ENCODE data around the gene ZRANB2. TPM values are rescaled to one million over a fixed set of nuclear protein-coding genes. Genes with fewer than 3 reads are reported as not detected.

Gene ZRANB2
- total RNA-seq, 1 donor: 16.2 TPM

DNA sequence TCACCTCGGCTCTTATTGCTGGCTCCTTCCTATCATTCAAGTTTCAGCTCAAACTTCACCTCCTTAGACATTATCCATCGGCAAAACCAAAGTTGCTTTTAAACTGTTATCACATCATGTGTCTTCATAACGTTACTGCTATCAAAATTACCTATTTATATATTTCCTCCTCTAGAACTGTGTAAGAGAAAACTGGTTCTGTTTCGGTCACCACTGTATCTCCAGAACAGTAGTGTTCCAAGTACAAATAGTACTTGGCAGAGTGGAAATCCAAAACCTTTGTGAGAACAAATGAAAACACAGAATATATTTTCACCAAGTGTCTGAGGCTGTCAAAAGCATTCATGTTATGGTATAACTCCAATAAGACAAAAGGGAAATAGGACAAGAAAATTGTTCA lies 9.1 kb downstream of the ZRANB2 start:
- no peak for DNase-seq (ENCODE audit: low read depth in 2 of 3, low spot score in 2 of 3)

DNA sequence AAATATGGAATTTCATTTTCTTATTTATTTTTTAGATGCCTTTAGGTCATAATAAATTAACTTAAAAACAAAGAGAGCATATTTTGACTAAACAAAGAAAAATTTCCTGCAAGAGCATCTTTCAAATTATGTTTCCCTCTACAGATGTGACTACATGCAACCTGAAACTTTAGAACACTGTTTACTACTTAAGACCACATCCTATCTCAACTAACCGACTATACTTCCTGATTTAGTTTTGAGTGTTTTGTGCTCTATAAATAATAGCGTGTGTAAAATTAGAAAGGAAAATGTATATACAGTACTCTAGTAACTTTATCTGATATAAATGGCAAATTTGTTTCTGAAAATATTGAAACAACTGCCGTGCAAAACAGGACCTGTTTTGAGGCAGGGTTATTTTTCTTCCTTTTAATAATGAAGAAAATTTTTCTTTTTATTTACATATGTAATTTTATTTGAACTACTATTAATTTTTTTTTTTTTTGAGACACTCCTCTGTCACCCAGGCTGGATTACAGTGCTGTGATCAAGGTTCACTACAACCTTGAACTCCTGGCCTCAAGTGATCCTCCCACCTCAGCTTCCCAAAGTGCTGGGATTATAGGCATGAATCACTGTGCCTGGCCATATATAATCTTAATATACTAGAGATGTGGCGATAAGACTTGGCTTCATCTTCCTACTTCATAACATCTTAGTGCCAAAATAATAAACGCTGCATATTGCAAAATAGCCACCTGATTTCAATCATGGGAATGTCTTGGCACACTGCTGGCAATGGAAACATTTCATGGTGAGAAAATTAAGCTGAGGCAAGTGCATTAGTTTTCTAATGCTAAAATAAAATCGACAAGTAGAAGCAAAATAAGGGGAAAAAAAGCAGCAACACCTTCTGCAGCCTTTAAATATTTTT lies 12.3 kb downstream of the ZRANB2 start:
- DNase-seq (ENCODE audit: low read depth in 2 of 3, low spot score in 2 of 3): no peak

DNA sequence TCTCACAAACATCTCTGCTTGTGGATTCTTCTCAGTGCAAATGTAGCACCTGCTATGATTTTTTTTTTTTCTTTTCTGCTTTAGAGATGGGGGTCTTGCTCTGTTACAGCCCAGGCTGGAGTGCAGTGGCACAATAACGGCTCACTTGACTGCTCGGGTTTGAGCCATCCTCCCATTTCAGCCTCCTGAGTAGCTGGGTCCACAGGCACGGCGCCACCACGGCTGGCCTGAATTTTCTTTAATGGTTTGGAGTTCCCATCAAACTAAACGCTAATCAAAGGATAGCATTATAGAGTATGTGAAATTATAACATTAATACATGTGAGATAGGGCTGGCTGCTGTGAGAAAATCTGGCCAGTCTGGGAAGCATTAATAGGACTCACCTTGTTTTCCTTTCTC lies 26.0 kb downstream of the ZRANB2 start:
- DNase-seq (ENCODE audit: low read depth in 2 of 3, low spot score in 2 of 3): no peak

DNA sequence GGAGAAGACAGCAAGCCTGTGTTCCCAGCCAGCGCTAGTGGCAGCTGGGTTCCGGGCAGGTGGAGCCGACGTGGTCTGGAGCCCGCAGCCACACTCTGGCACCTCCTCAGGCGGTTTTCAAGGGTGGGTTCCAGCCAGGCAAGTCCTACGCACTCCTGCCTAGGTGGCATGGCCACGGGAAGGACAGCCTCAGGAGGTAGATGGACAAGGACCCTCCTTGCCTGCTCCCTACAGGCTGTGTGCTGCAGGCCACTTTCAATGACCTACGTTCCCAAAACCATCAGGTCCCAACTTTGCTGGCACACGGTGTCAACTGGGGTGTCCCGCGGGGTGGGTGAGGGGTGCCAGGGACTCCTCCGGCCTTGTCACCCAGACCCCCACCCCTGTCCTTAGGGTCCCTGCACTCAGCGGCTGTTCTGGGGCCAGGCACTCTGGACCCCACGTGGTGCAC lies 26.5 kb downstream of the ZRANB2 start:
- DNase-seq (ENCODE audit: low read depth in 2 of 3, low spot score in 2 of 3): no peak

DNA sequence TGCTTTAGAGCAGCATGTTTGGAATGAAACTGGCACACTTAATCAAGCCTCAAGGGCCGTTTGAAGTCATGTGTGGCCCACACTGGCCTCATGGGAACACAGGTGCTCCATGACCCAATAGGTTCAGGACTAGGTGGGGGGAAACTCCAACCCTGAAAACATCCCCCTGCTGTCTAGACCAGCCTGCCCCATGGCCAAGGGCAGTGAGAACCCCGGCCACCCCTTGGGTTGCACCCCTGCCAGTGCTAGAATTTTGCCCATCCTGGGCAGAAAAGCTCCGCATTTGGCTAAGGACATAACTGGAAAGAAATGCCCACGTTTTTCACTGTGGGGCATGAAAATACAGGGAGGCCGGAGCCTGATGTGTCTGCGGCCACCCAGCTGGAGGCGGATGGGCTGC lies 27.1 kb downstream of the ZRANB2 start:
- no peak for DNase-seq (ENCODE audit: low read depth in 2 of 3, low spot score in 2 of 3)

DNA sequence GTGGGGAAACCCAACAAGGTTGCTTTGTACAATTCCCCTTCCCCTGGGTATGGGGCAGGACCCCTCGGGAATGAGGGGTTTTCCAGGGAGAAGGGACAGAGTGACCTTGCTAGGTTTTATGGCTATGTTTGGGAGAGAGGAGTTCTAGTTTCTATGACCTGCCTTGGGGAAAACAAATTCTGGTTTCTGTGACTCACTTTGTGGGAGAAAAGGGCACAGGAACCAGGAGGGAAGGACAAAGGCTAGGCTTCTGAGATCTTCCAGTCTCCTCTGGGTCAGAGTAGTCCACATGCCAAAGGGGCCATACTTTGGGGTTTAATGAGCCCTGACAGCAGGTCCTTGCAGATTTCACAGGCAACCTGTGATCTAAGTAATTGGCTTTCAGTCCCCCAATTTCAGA lies 27.7 kb downstream of the ZRANB2 start:
- no peak for DNase-seq (ENCODE audit: low read depth in 2 of 3, low spot score in 2 of 3)

DNA sequence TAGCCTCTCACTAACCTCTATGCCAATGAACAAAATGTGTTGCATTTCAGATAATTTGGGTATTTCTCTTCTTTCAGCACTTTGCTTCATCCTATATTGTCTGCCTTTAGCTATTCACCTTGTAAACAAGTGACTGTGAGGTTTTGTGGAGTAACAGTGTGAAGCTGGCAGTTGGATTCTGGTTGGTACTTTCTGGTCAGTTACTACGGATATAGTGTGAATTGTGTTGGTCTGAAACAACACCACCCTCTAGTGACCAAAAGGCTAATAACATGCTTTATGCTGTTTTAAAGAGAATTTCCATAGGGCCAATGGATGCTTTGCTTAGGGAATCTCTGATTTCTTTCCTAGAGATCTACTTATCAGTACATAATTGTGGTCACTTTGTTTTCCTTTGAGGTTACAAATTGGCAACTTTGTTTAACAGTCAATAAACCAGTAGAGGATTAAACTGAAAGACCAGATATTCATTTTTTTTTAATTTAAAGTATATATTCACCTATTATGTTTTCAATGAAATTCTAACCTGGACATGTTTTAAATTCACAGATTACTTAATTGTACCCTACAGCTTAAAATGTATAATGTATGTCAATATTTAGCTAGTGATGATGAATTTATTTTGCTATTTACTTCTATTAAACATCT lies 30.8 kb downstream of the ZRANB2 start:
- DNase-seq (ENCODE audit: low read depth in 2 of 3, low spot score in 2 of 3): peak in 2 of 3 donors; percentile 60 to 79

DNA sequence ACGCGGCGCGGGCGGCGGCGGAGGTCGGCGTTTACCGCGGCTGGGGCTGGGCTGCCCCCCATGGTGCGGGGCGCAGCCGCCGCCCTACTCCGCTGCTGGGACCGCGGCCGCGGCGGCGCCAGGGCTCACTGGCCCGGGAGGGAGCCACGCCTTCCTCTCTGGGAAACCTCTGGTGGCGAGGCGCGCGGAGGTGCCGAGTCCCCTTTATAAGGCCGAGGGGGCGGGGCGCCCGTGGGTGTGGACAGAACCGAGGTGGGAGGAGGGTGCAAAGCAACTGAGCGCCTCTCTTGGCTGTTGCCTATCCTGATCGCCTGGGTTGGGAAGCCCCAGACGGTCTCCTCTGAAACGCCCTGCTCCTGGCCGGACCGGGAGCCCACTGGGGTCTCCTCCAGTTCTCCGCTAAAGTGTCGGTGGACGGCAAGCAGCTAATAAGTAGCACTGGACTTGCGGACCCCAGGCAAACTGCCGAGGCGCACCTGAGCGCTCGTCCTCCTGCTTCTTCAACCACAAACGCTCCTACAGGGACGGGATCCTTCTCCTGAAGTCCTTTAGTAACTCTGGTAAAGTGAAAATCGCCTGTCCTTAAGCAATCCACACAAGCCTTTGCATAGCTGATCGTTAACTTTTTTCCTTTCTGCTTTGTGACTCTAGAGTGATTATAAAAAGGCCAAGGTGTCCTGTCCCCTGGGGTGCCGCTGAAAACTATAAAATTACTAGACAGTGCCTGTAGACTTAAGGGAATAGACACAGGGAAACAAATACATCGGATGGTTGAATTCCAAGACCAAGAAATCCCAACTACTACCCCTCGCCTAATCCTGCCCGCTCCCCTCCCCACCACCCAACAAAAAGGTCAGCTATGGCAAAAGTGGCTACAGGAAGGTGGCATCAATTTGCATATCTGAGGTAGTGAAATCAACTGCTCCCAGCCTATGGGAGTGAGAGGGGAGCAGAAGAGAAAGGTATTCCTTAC lies 32.9 kb downstream of the ZRANB2 start, which contains the start of gene PTGER3:
TSS of gene PTGER3 (minus strand) at position 182 of the 973 bp plus-strand sequence. CDS start 239 bp downstream, outside the sequence.
- peak in 2 of 3 donors; percentile 50 to 58 for DNase-seq (ENCODE audit: low read depth in 2 of 3, low spot score in 2 of 3)

DNA sequence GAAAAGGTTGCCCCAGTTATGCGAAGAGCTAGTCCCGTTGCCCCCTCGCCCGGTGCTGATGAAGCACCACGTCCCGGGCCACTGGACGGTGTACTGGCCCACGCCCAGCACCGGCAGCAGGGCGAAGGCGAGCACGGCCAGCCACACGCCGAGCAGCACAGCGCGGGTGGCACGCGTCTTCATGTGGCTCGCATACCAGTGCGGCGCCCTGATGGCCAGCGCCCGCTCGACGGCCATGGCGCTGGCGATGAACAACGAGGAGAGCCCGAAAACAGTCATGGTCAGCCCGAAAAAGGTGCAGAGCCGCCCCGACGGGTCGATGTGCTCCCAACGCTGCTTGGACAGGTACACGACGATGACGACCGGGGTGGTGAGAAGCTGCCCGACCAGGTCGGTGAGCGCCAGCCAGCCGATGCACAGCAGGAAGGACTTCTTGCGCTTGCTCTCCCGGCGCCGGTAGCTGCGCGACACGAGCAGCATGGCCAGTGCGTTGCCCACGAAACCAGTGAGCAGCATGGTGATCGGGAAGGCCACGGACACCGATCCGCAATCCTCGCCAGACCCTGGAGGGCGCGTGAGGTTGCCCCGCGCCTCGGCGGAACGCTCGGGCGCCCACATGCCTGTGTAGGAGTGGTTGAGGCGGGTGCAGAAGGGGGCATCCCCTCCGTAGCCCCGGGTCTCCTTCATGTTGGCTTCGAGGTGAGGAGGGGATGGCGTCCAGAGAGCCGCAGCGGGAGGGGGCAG lies 33.8 kb downstream of the ZRANB2 start:
- peak in 1 of 3 donors; percentile 20 for DNase-seq (ENCODE audit: low read depth in 2 of 3, low spot score in 2 of 3)

DNA sequence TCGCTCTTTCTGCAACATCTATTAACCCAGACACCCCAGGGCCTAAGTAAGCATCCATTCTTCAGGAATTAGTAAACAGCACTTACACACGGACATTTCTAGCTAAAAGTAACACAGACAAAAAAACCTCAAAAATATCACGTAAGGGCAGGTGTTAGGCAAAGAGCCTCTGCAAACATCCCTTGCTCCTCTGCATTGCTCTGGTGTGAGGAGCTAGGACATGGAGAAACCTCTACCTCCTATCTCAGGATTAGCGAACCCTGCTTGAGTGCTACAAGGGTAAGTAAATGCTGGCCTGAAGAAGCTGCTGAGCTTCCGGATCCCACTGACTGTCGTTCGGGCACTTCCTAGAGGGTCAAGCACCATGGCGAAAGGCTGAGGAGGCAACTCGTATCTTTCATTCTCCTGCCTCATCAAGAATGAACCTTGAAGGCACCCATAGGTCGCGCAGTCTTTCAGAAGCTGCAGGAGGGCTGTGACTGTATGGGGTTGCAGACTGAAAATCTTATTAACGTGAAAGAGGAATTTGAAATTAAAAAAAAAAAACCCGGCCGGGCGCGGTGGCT lies 35.3 kb downstream of the ZRANB2 start:
- DNase-seq (ENCODE audit: low read depth in 2 of 3, low spot score in 2 of 3): no peak

DNA sequence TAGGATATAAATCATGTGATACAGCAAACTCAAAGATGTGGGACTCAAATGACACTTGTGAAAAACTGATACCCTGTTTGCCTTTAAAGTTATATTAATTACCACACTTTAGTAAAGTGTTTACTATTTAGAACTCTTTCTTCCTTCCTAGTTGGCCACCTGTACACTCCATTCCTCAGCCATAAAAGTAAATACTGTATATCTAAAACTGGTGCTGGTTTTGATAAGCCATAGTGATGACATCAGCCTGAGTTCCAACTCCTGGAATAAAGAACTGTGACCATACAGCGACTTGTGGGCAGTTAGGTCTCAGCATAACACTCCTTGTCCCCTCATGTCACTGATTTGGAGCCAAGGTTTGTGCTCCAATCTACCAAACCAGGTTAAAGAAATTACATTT lies 36.0 kb downstream of the ZRANB2 start:
- DNase-seq (ENCODE audit: low read depth in 2 of 3, low spot score in 2 of 3): no peak

DNA sequence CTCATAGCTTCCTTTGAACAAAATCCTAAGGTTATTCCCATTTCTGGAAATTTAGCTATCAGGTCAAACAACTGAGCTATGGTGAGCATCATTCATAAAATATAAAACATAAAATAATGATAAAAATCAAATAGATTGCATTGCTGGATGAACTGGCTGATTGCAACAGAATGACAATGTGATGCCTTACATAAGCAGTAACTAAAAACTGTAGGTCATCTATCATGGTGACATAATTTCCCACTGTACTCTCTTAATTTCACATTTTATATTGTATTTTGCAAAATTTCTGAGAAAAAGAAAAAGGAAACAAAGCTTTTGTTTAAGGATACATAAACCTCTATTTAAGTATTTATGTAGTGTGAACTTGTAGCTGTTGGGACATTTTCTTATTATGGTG lies 37.8 kb downstream of the ZRANB2 start:
- DNase-seq (ENCODE audit: low read depth in 2 of 3, low spot score in 2 of 3): no peak

DNA sequence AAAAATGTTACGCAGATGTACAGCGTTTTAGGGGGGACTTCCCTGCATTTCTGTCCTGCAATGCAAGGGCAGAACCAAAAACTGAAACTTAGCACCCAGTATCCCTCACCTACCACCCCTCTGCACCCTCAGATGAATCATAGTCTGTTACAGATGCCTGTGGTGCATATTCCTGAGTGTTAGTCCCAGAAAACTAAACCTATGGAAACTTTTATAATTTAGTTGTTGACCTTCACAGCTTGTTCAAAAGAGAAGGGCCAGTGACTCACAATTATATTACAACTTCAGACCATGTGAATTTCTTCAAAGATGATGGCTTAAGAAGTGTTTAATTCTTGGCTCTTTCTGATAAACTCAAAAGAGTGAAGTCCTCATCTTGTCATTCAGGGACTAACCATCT lies 39.0 kb downstream of the ZRANB2 start:
- no peak for DNase-seq (ENCODE audit: low read depth in 2 of 3, low spot score in 2 of 3)

DNA sequence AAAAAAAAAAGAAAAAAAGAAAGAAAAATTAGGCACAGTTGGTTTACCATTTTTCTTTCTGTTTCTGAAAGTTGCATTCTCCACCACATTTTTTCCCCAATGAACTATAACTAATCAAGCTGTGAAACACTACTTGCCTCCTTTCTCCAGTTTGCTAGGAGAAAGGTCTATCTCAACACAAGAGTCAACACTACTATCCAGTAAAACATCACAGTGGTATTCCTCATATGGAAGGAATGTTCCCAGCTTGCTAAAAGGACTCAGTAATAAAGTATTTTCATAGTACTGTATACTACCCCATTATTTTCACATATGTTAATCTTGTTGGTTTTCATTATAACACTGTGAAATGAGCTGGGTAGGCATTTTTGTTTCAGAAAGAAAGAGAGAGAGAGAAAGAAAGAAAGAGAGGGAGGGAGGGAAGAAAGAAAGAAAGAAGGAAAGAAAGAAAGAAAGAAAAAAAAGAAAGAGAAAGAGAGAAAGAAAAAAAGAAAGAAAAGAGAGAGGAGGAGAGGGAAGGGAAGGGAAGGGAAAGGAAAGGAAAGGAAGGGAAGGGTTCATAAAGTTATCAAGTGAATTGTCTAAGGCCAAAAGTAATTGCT lies 41.1 kb downstream of the ZRANB2 start:
- no peak for DNase-seq (ENCODE audit: low read depth in 2 of 3, low spot score in 2 of 3)

DNA sequence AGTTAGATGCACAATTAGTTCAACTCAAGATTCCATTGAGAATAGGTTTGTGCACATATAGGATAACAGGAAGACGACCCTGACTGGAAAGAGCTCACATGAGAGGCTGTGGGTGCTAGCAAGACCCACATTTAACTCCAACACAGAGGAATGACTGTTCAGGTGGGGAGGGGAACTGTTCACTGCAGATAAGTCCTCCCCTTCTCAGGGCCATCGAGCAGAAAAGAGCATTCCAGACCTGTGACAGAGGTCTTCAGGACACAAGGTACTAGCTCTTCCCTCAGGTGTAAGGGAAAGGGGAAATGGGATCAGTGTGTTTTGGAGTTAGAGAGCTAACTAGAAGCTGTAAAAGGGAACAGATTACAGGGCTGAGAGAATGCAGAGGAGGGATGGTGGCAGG lies 41.9 kb downstream of the ZRANB2 start:
- DNase-seq (ENCODE audit: low read depth in 2 of 3, low spot score in 2 of 3): no peak

DNA sequence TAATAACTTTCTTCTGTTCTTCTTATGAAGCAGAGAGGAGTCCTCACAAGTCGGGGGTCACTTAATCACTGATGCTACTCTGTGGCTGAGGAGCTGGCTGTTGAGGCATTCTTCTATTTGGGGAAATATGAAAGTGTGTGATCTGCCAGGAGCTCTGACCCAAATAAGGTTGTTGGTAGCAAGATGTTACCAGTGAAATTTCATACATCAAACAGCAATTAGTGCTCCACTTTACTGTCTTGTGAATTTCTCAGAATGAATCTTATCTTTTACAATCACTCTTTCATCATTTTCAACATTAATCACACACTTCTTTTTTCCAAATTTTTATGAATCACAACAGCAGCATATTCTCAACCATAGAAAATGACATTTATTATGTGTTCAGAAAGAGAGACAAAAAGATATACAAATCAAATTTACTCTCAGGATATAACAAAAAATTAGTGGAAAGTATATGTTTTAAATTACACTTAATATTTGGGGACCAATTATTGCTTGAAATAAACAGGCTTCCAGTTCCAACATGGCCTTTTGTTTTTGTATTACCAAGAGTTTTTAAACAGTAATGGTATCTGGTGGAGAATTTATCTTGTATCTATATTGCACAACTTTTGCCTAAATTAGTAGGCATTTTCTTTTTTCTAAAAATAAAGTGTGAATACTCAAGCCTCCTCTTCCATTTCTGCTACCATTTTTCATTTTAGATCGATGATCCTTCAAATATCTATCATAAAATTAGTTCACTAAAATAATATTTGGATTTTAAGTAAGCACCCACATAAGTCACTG lies 42.8 kb downstream of the ZRANB2 start:
- no peak for DNase-seq (ENCODE audit: low read depth in 2 of 3, low spot score in 2 of 3)

DNA sequence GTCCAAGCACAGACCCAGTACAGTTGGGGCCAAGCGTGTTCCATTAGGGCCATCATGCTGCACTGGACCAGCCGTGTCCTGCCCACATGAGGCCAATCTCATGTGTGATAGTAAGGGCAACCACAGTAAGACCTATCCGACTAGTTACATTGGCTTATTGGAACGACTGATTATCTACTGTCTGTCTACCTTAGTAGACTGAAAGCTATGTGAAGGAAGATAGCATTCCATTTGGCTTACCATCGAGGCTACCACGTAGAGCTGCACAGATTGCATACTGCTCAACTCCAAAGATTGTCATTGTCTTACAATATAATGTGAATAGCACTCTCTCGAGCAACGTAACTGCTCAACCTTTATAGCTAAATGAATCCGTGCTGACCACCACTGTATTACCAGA lies 43.8 kb downstream of the ZRANB2 start:
- no peak for DNase-seq (ENCODE audit: low read depth in 2 of 3, low spot score in 2 of 3)

DNA sequence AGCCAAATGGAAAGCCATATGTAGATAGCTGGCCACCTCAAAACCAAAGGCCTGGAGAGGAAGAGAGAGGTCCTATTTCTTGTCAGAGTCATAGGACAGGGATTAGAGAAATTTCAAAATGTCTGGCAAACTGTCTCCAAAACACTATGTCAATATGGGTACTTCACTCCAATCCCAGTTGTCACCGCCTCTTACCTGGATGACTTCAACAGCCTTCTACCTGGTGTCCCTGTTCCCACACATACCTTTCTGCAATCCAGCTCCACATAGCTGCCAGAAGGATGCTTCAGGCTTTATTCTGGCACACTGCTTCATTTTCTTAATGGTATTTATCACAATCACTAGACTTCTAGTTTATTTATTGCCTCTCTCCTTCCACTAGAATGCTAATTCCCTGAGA lies 47.7 kb downstream of the ZRANB2 start:
- no peak for DNase-seq (ENCODE audit: low read depth in 2 of 3, low spot score in 2 of 3)

DNA sequence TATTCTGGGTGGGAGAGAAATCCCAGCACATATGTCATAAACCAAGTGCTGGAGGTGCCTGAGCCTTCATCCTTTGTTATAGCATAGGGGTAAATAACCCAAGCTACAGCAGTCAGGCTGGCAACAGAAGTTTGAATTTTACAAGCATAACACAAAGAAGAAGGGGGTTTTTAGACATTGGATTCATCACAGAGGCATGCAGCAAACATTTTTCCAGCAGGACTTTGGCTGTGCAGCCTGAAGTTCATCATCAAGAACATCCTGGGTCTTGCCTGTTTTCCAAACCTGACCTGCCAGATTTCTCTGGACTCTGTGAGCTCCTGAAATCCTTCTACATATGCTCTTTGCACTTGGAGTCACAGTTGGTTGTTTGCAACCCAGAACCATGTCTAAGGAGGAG lies 49.4 kb downstream of the ZRANB2 start:
- DNase-seq (ENCODE audit: low read depth in 2 of 3, low spot score in 2 of 3): no peak
